NCI-H69 (cell line): Measurements from ENCODE around the gene TNNT1.

Experiments used
- DNase-seq: peaks from one replicate; lab custom pipeline; 2025; lab: John Stamatoyannopoulos, UW

The TNNT1 gene

DNA sequence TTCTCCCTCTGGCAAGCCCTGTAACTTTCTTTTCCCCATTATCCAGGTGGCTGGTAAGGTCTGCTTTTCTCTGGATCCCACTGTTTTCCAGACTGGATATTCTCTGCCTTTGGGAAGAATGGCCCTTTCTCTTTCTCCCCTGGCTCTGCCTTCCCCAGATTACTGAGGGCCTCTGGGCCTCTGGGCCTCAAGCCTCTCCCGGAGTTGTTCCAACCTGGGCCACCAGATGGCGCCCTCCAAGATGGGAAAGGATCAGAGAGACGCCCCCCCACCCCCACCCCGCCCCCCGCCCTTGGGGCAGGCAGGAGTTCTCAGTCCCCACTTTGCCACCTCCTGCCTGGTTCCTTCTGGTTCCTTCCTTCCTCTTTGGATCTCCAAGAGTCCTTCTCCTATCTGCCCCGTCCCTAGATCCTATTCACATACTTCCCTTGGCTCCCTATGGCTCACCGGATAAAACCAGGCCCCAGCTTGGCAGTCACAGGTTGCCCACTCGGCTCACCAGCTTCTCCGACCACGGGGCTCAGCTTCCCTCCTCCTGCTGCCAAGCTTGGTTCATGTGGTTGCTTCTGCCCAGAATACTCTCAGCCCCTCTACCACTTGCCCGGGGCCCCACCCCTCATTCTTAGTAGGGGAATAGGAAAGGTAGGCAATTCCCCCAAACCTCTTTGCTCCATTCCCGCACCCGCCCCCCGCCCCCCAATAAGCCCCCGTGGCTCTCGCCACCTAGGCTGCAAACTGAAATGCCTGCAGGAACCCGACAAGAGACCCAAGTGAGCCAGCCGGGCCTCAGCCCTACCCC, 60.3 kb downstream of the TNNT1 start:
- DNase-seq, result peak; percentile 80

DNA sequence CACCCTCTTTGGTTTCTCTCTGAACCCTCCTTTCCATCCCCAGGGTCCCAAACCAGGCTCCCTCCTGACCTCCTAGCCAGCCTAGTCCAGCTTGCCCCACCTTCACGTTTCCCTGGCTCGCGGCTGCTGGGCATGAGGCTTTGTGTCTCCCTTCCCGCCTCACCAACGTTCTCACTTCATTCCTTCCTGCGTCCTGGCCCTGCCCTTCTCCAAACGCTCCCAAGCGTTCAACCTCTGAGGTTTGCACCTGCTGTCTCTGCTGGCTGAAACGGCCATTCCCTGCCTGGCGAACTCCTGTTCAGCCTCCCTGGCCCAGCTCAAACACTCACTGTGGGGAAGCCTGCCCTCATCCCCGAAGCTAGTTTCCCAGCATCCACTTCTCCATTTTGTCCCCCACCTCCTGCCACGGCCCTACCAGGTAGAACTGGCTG, 61.0 kb downstream of the TNNT1 start:
- DNase-seq, result no peak

DNA sequence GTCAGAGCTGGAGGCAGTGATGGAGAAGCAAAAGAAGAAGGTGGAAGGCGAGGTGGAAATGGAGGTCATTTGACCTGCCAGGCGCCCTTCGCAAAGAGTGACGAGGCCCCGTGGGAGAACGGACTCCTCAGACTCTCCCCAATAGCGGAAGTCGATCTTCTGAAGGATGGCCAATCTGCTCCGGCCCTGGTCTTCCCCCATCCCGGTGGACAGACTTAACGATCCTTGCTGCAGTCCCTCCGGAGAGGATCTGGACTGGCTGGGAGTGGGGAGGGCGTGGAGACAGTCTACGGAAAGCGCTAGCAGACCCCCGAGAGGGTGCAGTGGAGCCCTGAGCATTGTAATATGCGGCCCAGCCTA, 61.5 kb downstream of the TNNT1 start:
- DNase-seq, result no peak

GRCh38 chr19:55086730-55087541, 62.1 kb downstream of the TNNT1 start:
- DNase-seq, result peak; percentile 95

GRCh38 chr19:55085923-55086715, 62.9 kb downstream of the TNNT1 start:
- peak; percentile 35 for DNase-seq

DNA sequence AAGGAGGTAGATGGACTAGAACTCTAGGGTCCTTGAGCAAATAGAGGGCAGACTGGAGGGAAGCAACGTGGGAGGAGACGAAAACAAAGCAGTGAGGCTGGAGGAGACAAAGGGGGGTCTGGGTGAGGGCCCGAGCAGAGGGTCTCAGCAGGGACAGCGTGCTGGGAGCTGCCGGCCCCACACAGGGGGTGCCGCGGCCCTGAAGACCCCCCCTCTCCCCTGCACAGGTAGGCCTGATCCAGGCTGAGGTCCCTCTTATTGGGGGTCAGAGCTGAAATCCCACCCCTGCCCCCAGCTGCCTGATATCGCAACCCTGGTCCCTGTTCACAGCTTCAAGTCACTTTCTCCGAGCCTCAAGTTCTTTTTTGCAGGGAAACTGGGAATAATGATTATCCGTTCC, 64.6 kb downstream of the TNNT1 start:
- DNase-seq, result no peak

GRCh38 chr19:55083004-55083850, 65.8 kb downstream of the TNNT1 start:
- DNase-seq, result no peak
